Ovary (tissue), 3 donors: ENCODE data around the gene CPS1.

Experiments
- CTCF ChIP-seq, 3 donors: fragments of 450-650 bp in 2 of 3; fragments of 200-600 bp in 1 of 3; IDR thresholded peaks; one replicate each; pipeline versions ENCODE4 v1.5.1 to v1.8.0; 2016 to 2022; ENCODE audit warnings: antibody characterized with exemption in 3 of 3, mild to moderate bottlenecking in 1 of 3
- EP300 ChIP-seq: sonication (generic); formaldehyde crosslinking; IDR thresholded peaks from one replicate; pipeline ENCODE4 v1.6.1; 2017; ENCODE audit warnings: antibody characterized with exemption
- POLR2A ChIP-seq: fragments of 450-650 bp; IDR thresholded peaks from one replicate; pipeline ENCODE4 v1.6.1; 2017; ENCODE audit warnings: antibody characterized with exemption, mild to moderate bottlenecking, moderate library complexity
- donor health status: DM: no; HTN: no; CAD: no.

- TF ChIP-seq CTCF (IDR thresholded peaks at IDR 0.05) = no peak
- no peak for TF ChIP-seq POLR2A
- TF ChIP-seq EP300 = no peak
Observed at GRCh38 chr2:210534879-210535278, 21.5 kb upstream of the CPS1 start.
